ENCODE results near the gene PIP5KL1. TPM values are rescaled to one million over a fixed set of nuclear protein-coding genes. Genes with fewer than 3 reads are reported as not detected.

PIP5KL1 gene
- total and polyA plus RNA-seq, 8 donors, result 0.80 to 2.5 (median 1.2) TPM

GRCh38 chr9:127963359-127964064 lies 32.9 kb upstream of the PIP5KL1 start:
- H3K4me3 ChIP-seq, result no peak overlapping the region
- no peaks in the 10 kb centered on the region for H3K9me3 ChIP-seq
- no peaks in the 10 kb centered on the region for H3K36me3 ChIP-seq
- ATAC-seq, result no peak
- FAIRE-seq, result no peak
- intact Hi-C loops (cut with DNase I), result no loop called here
- peak in 2 of 6 donors; percentile 49 to 68 for DNase-seq
- WGBS, 2 donors, result 62 to 64% methylated on average over 19 of the region's 19 CpGs
- H3K4me1 ChIP-seq, result peaks cover 33 to 57% (median 47%) of the 10 kb centered on the region in 3 donors
- no peak for TF ChIP-seq CTCF (IDR thresholded peaks at IDR 0.05)
- H3K27me3 ChIP-seq, result no peaks in the 10 kb centered on the region
- peak overlapping the region; percentile 8 to 95 (median 31) for H3K27ac ChIP-seq

- intact Hi-C loops (cut with DNase I), result no loop called here
- FAIRE-seq, result no peak
- H3K27ac ChIP-seq, result peak overlapping the region; percentile 8 to 95 (median 31)
- 48 to 59% methylated on average over 3 of the region's 3 CpGs for WGBS, 2 donors
- no peaks in the 10 kb centered on the region for H3K27me3 ChIP-seq
- no peak for DNase-seq
- no peak overlapping the region for H3K4me3 ChIP-seq
- H3K4me1 ChIP-seq, result peaks cover 33 to 51% (median 47%) of the 10 kb centered on the region in 3 donors
- ATAC-seq, result peak in 1 of 4 donors; percentile 5
- no peak for TF ChIP-seq CTCF (IDR thresholded peaks at IDR 0.05)
- H3K36me3 ChIP-seq, result no peaks in the 10 kb centered on the region
- H3K9me3 ChIP-seq, result no peaks in the 10 kb centered on the region
These were observed 32.4 kb upstream of the PIP5KL1 start for GRCh38 chr9:127963041-127963358.

- TF ChIP-seq CTCF (IDR thresholded peaks at IDR 0.05), result no peak
- peak in 2 of 6 donors; percentile 30 to 38 for DNase-seq
- Histone ChIP-seq H3K27me3 (no peaks in the 10 kb centered on the region), H3K9me3 (no peaks in the 10 kb centered on the region), H3K4me3 (no peak overlapping the region), H3K36me3 (no peaks in the 10 kb centered on the region), H3K27ac (peak overlapping the region in 2 of 4 donors; percentile 8 to 95), H3K4me1 (peaks cover 30 to 52% (median 44%) of the 10 kb centered on the region in 3 donors)
- intact Hi-C loops (cut with DNase I), result no loop called here
- ATAC-seq, result no peak
- FAIRE-seq, result no peak
- WGBS, 2 donors, result 60 to 62% methylated on average over 3 of the region's 3 CpGs
These were observed 31.7 kb upstream of the PIP5KL1 start for GRCh38 chr9:127962278-127962677.

- Histone ChIP-seq H3K4me1 (peaks cover 24 to 46% (median 38%) of the 10 kb centered on the region in 3 donors), H3K4me3 (no peak overlapping the region), H3K9me3 (no peaks in the 10 kb centered on the region), H3K36me3 (no peaks in the 10 kb centered on the region), H3K27ac (peak overlapping the region in 1 of 4 donors; percentile 95), H3K27me3 (no peaks in the 10 kb centered on the region)
- FAIRE-seq (no peak), ATAC-seq (no peak), DNase-seq (peak in 2 of 6 donors; percentile 28 to 55)
- intact Hi-C loops (cut with DNase I), result no loop called here
- no peak for TF ChIP-seq CTCF (IDR thresholded peaks at IDR 0.05)
- 93 to 95% methylated on average over 13 of the region's 13 CpGs for WGBS, 2 donors
These were observed 31.1 kb upstream of the PIP5KL1 start for GRCh38 chr9:127961613-127962155.

GRCh38 chr9:127961155-127961490 lies 30.5 kb upstream of the PIP5KL1 start:
- H3K4me1 ChIP-seq, result peaks cover 21 to 41% (median 33%) of the 10 kb centered on the region in 3 donors
- ATAC-seq, result no peak
- no peak overlapping the region for H3K4me3 ChIP-seq
- no peaks in the 10 kb centered on the region for H3K27me3 ChIP-seq
- WGBS, 2 donors, result 86 to 95% methylated on average over 2 of the region's 2 CpGs
- no peak for TF ChIP-seq CTCF (IDR thresholded peaks at IDR 0.05)
- no peaks in the 10 kb centered on the region for H3K36me3 ChIP-seq
- peak in 2 of 6 donors; percentile 32 to 54 for DNase-seq
- FAIRE-seq, result no peak
- peak overlapping the region in 2 of 4 donors; percentile 44 to 59 for H3K27ac ChIP-seq
- intact Hi-C loops (cut with DNase I), result no loop called here
- no peaks in the 10 kb centered on the region for H3K9me3 ChIP-seq
